ENCODE data around the gene ZPLD1.

The ZPLD1 gene

GRCh38 chr3:102470066-102470465 lies 35.3 kb downstream of the ZPLD1 start:
- DNase-seq (ENCODE audit: low read depth), result no peak

- no peak for DNase-seq (ENCODE audit: low read depth)
These were observed 36.2 kb downstream of the ZPLD1 start for GRCh38 chr3:102471001-102471400.

- no peak for DNase-seq (ENCODE audit: low read depth)
These were observed 36.7 kb downstream of the ZPLD1 start for GRCh38 chr3:102471491-102471890.

- DNase-seq (ENCODE audit: low read depth), result no peak
These were observed 38.8 kb downstream of the ZPLD1 start for GRCh38 chr3:102473648-102474047.

GRCh38 chr3:102474207-102474606 lies 39.4 kb downstream of the ZPLD1 start:
- no peak for DNase-seq (ENCODE audit: low read depth)

GRCh38 chr3:102476198-102476597 lies 41.4 kb downstream of the ZPLD1 start:
- DNase-seq (ENCODE audit: low read depth), result no peak

- no peak for DNase-seq (ENCODE audit: low read depth)
These were observed 43.3 kb downstream of the ZPLD1 start for GRCh38 chr3:102478160-102478559.

- DNase-seq (ENCODE audit: low read depth), result no peak
These were observed 45.3 kb downstream of the ZPLD1 start for GRCh38 chr3:102480139-102480538.

GRCh38 chr3:102481050-102481449 lies 46.2 kb downstream of the ZPLD1 start:
- no peak for DNase-seq (ENCODE audit: low read depth)

- no peak for DNase-seq (ENCODE audit: low read depth)
These were observed 48.7 kb downstream of the ZPLD1 start for GRCh38 chr3:102483556-102483955.

- DNase-seq (ENCODE audit: low read depth), result no peak
These were observed 49.5 kb downstream of the ZPLD1 start for GRCh38 chr3:102484363-102484762.

GRCh38 chr3:102485701-102486100 lies 50.9 kb downstream of the ZPLD1 start:
- DNase-seq (ENCODE audit: low read depth), result no peak

GRCh38 chr3:102488331-102488730 lies 53.5 kb downstream of the ZPLD1 start:
- no peak for DNase-seq (ENCODE audit: low read depth)

- DNase-seq (ENCODE audit: low read depth), result no peak
These were observed 57.5 kb downstream of the ZPLD1 start for GRCh38 chr3:102492300-102492699.

GRCh38 chr3:102497571-102497970 lies 62.8 kb downstream of the ZPLD1 start:
- no peak for DNase-seq (ENCODE audit: low read depth)

GRCh38 chr3:102505542-102505941 lies 70.7 kb downstream of the ZPLD1 start:
- DNase-seq (ENCODE audit: low read depth), result no peak

- no peak for DNase-seq (ENCODE audit: low read depth)
These were observed 75.8 kb downstream of the ZPLD1 start for GRCh38 chr3:102510663-102511062.

- no peak for DNase-seq (ENCODE audit: low read depth)
These were observed 76.4 kb downstream of the ZPLD1 start for GRCh38 chr3:102511168-102511567.

GRCh38 chr3:102511639-102512038 lies 76.8 kb downstream of the ZPLD1 start:
- DNase-seq (ENCODE audit: low read depth), result no peak

GRCh38 chr3:102512734-102513504 lies 78.1 kb downstream of the ZPLD1 start:
- no peak for DNase-seq (ENCODE audit: low read depth)

- DNase-seq (ENCODE audit: low read depth), result no peak
These were observed 79.4 kb downstream of the ZPLD1 start for GRCh38 chr3:102514241-102514640.

GRCh38 chr3:102521246-102521645 lies 86.4 kb downstream of the ZPLD1 start:
- no peak for DNase-seq (ENCODE audit: low read depth)

- DNase-seq (ENCODE audit: low read depth), result no peak
These were observed 90.8 kb downstream of the ZPLD1 start for GRCh38 chr3:102525624-102526023.

GRCh38 chr3:102526865-102527264 lies 92.0 kb downstream of the ZPLD1 start:
- DNase-seq (ENCODE audit: low read depth), result no peak
